Skin epidermis (tissue), 12 donors: Measurements from ENCODE around the gene SLC7A6OS.

Source experiments
- H3K27ac ChIP-seq, 21 experiments: fragments of 200-600 bp; sonication (generic) in 11 of 21; one replicate each; pipeline ENCODE4 v1.5.0; 2020; ENCODE audit warnings: mild to moderate bottlenecking in 3 of 21, inconsistent platforms in 2 of 21, moderate library complexity in 2 of 21
- H3K4me3 ChIP-seq, 7 experiments: fragments of 200-600 bp; sonication (generic) in 2 of 7; one replicate each; pipeline ENCODE4 v1.5.0; 2020; ENCODE audit warnings: inconsistent platforms in 2 of 7, mild to moderate bottlenecking in 2 of 7, moderate library complexity in 1 of 7

SLC7A6OS gene

DNA sequence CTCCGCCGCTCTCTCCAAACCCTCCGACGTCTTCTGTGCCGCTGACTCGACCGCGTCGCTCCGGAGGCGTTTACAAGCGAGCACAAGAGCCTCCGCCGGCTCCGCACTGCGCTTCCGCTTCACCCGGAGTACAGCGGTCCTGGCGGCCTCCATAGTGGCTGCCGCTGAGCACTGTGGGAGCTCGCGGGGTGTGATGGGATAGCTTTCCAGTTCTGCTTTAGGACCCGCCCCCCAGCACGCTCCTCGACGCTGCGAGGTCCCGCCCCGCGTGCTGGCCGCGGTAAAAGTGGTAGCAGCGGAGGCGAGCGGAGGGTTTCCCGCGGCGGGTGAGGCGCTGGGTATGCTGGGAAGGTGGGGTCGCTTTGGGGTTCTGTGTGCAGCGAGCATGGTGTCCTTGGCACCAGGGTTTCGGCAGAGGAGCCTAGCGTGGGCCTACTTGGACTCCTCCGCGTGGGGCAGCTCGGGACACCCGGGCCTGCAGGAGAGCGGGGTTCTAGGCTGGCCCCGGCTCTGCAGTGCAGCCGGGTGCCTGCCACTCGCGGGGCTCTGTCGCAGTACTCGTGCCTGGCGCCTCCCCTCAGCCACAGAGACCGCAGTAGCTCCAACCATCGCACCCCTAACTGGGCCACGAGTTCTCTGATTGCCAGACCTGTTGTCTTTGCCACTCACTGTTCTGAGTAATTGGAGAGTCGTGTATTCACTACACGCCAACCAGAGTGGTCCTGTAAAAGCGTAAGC lies at the start of gene SLC7A6OS, which contains the start of gene PRMT7:
SLC7A6OS (minus strand) TSS at position 173 of the 738 bp plus-strand sequence; CDS start at position 153, 20 bp downstream.
PRMT7 (plus strand) TSS at position 246 of the 738 bp plus-strand sequence. CDS start 4,961 bp downstream, outside the sequence.
- Histone ChIP-seq H3K4me3 (peak within 1 kb of the TSS; percentile 61 to 98 (median 91)), H3K27ac (peak within 1 kb of the TSS; percentile 62 to 94 (median 87))

DNA sequence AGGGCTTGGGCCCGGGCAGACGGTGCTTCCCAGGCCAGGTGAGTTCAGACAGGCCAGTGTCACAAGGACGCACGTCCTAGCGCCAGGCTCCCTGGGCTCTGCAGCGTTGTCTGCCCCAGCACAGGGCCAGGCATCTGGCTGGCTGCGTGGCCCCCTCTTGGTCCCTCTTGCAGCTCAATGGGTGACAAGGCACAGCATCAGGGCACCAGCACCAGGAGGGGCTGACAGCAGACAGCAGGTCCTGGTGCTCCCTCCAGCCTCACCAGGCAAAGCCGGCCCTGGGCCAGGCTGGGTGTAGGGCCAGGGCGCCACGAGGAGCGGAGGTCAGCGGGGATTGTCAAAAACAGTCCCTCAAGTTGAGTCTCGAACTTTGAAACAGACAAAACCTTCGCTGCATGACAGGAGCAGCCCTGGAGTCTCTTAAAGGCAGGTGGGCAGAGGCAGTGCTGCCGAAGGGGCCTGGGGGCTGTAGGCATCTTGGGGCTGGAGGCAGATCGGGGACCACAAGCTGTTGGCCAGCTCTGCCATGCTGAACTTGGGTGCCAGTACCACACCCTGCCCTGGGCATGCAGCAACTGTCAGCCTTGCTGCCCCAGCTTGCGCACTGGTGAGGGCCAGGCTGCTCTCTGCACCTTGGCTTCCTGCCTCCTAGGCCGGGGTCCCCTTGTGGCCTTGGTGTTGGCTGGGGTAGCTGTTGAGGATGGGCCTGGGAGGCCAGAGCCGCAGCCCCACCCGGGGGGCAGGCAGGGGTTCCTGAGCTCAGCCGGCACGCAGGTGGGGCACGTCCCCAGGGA lies 48.8 kb upstream of the SLC7A6OS start:
- H3K27ac ChIP-seq: no peak overlapping the region
- H3K4me3 ChIP-seq: no peak overlapping the region

DNA sequence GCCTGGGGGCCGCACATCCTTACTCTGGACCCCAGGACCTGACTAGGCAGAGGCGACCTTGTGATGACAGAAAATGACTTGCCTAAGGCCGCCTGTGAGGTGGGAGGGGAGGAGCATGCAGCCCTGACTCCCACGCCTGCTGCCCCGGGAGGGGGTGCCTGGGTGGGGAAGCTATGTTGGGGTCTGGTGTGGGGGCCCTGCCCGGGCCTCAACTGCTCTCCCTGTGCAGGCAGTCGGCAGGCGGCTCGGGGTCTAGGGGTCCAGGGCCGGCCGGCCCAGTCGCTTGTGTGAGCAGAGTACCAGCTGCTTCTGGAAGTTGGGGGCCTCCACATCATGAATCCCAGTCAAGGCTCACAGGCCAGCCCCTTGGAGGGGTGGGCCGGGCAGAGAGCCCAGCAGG lies 48.2 kb upstream of the SLC7A6OS start:
- no peak overlapping the region for H3K27ac ChIP-seq

DNA sequence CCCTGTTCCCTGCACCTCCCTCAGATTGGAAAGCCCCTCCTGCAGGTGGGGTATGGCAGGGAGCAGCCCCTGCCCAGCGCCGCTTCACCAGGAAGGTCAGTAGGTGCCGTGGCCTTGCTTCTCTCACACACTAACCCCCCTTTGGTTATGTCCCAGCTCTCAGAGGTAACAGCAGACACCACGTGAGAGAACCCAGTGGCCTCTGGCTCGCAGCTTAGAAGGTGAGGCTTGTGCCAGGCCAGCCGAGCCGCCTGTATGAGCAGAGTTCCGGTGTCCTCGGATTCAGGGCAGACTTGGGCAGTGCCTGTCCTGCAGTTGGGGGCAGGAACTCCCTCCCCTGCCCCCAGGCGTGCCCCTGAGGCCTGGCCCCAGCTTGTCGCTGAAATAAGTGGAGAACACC lies 47.2 kb upstream of the SLC7A6OS start:
- Histone ChIP-seq H3K4me3 (no peak overlapping the region), H3K27ac (peak overlapping the region in 2 of 21 experiments; percentile 31 to 71)

More for the DNA sequence above, 48.2 kb upstream of the SLC7A6OS start:
- H3K4me3 ChIP-seq: no peak overlapping the region

DNA sequence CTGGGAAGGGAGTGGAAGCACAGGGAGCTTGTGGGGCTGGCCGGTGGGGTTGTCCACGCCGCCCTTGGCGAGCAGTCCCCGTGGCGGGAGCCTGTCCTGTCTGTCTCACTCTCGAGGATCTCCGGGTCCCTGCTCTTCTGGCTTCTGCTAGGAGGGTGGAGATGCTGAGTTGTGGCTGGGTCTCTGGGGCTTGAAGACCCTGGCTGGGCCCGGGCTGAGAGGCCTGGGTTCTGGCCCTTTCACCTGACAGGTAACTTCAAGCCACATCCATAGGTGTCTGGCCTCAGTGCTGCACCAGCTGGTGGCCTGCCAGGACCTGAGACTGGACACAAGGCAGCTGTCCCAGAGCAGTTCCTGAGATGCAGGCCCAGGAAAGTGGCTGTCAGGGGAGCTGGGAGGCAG lies 46.8 kb upstream of the SLC7A6OS start:
- no peak overlapping the region for H3K4me3 ChIP-seq
- peak overlapping the region in 2 of 21 experiments; percentile 31 to 71 for H3K27ac ChIP-seq

DNA sequence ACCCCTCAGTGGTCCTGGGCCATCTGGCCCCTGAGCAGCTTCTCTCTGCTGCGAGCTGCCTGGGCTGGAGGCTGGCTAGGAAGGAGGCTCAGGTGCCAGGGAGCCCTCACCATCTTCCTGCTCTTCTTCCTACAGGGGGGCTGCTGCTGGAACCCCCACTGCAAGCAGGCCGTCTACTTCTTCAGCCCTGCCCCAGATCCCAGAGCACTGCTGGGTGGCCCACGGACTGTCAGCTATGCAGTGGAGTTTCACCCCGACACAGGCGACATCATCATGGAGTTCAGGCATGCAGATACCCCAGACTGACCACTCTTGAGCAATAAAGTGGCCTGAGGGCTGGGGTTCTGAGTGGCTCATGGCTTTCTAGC lies 46.2 kb upstream of the SLC7A6OS start:
- H3K27ac ChIP-seq: peak overlapping the region in 4 of 21 experiments; percentile 13 to 71 (median 60)
- peak overlapping the region in 1 of 7 experiments; percentile 12 for H3K4me3 ChIP-seq

DNA sequence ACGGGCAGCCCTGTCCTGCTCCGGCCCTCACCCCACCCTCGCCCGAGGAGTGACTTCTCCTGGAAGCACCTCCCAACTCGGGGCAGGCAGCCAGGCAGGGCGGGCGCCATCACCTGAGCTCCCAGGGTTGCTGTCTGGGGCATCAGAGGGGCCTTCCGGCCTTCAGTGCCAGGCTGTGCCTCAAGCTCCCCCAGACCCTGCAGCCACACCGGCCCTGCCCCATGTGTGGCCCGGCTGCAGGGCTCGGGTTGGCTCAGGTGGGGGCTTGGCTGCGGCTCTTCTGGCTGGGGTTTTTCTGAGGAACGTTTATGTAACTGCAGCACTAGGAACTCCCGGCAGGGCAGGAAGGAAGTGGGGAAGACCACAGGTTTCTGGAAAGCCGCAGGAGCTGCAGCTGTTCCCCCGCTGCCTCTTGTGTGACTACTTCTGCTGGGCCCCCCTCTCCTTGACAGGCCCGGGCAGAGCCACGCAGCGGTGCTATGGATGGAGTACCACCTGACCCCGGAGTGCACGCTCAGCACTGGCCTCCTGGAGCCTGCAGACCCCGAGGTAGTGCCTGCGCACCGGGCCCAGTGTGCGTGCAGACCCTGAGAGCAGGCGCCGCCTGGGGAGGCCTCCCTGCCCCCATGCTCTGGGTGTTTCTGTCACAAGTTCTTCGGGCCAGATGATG lies 45.6 kb upstream of the SLC7A6OS start:
- Histone ChIP-seq H3K4me3 (peak overlapping the region in 1 of 7 experiments; percentile 12), H3K27ac (peak overlapping the region in 7 of 21 experiments; percentile 13 to 71 (median 39))

DNA sequence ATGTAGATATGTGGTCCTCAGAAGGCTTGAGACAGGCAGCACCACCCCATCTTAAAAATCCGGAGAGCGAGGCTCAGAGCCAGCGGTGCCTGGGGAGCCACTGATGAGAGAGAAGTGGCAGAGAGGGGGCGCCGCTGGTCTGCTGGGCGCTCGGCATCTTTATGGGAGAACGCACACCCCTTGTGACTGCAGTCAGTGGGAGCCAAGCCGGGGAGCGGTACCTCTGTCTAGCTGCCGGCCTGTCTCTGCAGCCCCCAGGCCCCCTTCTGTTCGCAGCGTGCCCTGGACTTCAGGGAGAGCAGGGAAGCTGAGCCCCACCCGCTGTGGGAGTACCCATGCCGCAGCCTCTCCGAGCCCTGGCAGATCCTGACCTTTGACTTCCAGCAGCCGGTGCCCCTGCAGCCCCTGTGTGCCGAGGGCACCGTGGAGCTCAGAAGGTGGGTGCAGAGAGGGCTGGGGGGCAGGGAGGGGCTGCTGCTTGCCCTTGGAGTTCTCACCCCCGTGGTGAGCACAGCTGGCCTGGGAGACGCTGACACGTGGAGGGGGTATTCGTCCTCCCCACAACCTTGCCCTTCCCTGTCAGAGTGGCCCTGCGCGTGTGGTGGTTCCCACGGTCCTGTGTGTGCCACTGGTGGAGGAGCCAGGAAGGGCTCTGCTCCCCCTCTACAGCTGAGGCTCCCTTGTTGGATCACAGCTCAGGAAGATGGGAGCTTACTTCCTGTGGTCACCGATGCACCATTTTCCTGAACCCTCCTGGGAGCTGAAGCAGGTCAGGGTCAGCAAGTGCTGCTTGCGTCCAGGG lies 44.9 kb upstream of the SLC7A6OS start:
- H3K27ac ChIP-seq: peak overlapping the region in 7 of 21 experiments; percentile 13 to 71 (median 39)

DNA sequence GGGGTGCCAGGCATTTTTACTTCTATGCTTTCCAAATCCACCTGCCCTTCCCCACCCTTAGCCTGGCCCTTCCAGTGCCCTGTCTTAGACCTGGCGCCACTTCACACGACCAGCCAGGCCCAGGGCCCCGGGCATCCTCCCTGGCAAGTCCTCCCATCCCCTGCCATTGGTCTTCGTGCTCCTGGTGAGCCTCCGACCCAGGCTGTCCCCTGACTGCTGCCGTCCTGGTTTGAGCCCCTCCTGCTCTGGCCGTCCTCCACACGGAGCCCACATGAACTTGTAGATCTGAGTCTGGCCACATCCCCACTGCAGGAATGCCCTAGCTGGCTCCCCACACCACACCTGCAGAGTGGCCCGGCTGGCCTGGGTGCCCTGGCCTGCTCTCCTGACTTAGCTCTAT lies 44.1 kb upstream of the SLC7A6OS start:
- no peak overlapping the region for H3K4me3 ChIP-seq
- H3K27ac ChIP-seq: no peak overlapping the region

More for the DNA sequence above, 44.9 kb upstream of the SLC7A6OS start:
- no peak overlapping the region for H3K4me3 ChIP-seq

DNA sequence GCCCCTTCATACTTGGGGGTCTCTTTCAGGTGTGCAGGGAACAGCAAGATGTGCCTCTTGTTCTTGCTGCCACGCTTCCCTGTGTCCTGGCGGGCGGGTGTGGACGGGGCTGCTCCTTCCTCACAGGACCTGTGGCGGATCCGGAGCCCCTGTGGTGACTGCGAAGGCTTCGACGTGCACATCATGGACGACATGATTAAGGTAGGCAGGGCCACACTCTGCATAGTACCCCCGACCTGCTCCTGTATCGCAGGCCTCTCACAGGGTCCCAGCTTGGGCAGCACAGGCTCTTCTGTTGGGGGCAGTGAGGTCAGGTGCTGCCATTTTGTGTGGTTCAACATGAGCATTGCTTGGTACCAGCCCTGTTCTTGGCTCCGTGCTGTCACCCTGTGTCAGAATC lies 42.6 kb upstream of the SLC7A6OS start:
- H3K27ac ChIP-seq: no peak overlapping the region
- no peak overlapping the region for H3K4me3 ChIP-seq

DNA sequence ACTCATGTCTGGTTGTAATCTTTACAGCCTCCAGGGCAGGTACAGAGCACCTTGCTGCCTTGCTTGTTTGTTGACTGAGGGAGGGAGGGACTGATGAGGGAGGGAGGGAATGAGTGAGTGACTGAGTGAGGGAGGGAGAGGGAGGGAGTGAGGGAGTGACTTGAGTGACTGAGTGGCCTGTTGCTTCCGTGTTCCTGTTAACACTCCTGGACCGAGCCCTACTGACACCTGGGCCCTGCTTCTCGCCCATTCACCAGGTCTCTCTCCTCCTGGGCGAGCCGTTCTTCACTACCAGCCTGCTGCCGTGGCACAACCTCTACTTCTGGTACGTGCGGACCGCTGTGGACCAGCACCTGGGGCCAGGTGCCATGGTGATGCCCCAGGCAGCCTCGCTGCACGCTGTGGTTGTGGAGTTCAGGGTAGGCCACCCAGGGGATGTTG lies 41.3 kb upstream of the SLC7A6OS start:
- Histone ChIP-seq H3K27ac (no peak overlapping the region), H3K4me3 (no peak overlapping the region)

DNA sequence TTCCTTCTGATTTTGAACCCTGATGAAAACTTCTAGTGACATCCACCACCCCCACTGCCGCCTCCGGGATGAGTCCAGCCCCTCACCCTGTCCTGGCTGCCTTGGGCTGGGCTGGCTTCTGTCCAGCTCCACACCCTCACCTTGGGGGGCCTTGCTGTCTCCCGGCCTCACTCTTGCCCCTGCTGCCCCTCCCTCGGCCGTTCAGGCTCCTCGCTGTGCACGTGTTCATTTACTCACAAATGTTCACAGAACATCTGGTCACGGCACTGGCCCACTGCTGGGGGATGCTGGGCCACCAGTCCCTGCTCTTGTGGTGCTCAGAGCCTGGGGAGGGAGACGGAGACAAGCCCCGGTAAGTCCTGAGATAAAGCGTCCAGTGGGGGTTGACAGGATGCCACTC lies 40.7 kb upstream of the SLC7A6OS start:
- H3K4me3 ChIP-seq: no peak overlapping the region
- H3K27ac ChIP-seq: no peak overlapping the region

DNA sequence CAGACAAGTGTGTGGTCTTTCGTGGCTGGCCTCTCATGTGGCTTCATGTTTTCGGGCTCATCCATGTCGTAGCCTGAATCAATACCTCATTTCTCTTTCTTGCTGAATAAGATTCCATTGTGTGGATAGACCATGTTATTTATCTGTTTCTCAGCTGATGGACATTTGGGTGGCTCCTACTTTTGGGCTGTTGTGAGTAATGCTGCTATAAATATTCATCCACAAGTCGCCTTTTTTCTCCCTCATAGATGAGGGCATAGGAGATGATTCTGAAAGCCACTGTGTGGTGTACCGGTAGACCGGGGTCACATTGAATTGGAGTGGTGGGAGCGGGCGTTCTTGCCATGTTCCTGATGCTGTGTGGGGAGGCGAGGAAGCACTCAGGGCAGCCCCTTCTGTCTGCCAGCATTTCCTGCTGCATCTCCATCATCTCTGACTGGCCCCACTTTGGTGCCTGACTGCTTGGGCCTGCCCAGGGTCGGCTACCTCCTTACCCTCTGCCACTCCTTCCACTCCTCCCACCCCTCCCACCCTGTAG lies 40.1 kb upstream of the SLC7A6OS start:
- H3K4me3 ChIP-seq: no peak overlapping the region
- H3K27ac ChIP-seq: no peak overlapping the region

DNA sequence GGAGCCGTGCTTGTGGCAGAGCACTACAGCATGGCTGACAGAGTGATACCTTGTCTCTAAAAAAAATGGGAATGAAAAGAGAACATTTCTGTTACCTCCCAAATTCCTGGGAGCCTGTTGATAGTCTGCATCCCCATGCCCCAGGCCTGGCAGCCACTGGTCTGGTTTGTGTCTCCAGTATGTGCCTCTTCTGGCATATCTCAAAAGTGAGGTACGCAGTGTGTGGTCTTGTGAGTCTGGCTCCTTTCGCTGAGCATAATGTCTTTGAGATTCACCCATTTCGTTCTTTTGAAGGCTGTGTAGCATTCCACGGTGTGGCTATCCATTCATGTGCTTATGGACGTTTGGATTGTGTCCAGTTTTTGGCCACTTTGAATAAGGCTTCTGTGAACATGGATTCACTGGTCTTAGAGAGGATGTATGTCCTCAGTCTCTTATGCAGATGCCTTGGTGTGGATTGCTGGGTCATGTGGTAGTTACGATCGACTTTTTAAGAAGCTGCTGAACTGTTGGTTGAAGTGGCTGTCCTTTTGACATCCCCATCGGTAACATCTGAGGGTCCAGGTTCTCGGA lies 39.2 kb upstream of the SLC7A6OS start:
- H3K27ac ChIP-seq: no peak overlapping the region
- no peak overlapping the region for H3K4me3 ChIP-seq

DNA sequence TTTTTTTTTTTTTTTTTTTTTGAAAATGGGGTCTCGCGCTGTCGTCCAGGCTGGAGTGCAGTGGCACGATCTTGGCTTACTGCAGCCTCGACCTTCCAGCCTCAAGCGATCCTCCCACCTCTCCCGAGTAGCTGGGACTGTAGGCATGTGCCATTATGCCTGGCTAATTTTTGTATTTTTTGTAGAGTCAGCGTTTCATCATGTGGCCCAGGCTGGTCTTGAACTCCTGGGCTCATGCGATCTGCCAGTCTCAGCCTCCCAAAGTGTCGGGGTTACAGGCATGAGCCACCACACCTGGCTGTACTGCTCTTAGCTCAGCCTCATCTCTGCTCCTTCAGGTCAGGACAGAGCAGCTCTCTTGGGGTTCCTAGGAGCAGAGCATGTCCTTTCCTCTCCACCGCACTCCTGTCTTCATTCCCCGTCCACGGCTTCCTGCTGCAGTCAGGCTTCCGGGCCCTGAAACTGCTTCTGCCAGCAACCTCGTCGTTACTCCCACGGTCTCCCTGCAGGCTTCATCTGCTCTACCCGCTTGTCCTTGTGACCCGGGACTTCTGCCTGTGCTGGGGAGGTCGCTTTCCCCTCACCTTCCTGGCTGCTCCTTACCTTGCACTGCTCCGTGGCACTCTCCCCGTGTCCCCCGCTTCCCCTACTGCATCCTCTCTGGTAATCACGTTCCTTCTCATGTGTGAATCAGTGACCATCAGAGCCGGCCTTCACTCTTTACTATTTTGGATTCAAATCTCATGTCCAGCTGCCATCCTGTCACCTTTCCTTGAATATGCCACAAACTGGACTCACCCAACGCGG lies 38.1 kb upstream of the SLC7A6OS start:
- H3K4me3 ChIP-seq: no peak overlapping the region
- no peak overlapping the region for H3K27ac ChIP-seq

DNA sequence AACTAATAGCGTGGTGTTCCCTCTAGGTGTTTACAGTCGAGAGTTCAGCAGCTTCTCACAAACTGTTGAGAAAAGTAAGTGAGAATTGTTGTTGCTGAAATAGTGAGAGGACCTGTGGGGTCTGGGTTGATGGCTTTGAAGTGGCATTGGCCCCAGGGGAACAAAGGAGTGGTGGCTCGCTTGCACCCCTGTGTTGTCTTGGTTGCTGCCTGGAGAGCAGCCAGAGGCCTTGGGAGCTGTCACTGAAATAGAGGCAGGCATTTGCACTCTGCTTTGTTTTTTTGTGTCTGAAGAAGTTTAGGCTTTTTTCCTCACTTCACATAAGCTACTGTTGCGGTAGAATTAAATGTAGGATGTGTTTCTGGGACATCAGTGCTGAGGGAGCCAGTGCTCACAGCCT lies 36.9 kb upstream of the SLC7A6OS start:
- H3K27ac ChIP-seq: no peak overlapping the region
- H3K4me3 ChIP-seq: no peak overlapping the region

DNA sequence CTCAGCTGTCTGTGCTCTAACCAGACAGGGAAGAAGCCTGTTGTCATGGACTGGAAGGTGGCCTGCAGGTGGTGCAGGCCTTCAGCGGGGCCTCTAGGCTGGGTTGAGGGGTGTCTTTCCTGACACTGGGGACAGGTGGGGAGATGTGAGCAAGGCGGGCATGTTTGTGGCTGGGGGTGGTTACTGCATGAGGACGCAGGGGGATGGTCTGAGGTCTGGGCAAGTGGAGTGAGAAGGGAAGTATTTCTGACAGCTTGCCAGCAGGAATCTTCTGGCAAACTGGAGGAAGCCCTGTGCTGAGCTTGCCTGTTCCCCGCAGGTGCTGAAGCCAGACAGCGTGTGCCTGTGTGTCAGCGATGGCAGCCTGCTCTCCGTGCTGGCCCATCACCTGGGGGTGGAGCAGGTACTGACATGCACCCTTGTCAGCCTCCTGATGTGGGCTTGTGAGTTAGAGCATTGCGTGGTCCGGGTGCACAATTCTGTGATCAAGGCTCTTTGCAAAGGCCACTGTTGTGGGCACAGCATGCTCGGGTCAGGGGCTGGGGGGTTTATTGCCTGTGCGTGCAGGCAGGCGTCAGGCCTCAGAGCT lies 36.2 kb upstream of the SLC7A6OS start:
- Histone ChIP-seq H3K27ac (no peak overlapping the region), H3K4me3 (no peak overlapping the region)
